HUES6 (cell line): ENCODE data around the gene SLC51B.
"Not testable (repeated sequence)": the region's sequence is repeated elsewhere in the genome, so short reads cannot be mapped to it uniquely, and the experiment has no call there.

ENCODE experiments used
- H3K27ac ChIP-seq: 2 replicates; pipeline ENCODE4 v1.7.0; 2013; ENCODE audit warnings: low read depth, mild to moderate bottlenecking, low read length, inconsistent platforms
- H3K27me3 ChIP-seq: 2 replicates; pipeline ENCODE4 v1.6.1; 2013; ENCODE audit warnings: low read length; ENCODE audit not compliant: control insufficient read depth, insufficient read depth
- H3K36me3 ChIP-seq: 2 replicates; pipeline ENCODE4 v1.6.1; 2013; ENCODE audit warnings: low read length; ENCODE audit not compliant: control insufficient read depth, insufficient read depth
- H3K4me1 ChIP-seq: 2 replicates; pipeline ENCODE4 v1.6.1; 2013; ENCODE audit warnings: low read length; ENCODE audit not compliant: control insufficient read depth, insufficient read depth
- H3K4me3 ChIP-seq: 2 replicates; pipeline ENCODE4 v1.5.1; 2013; ENCODE audit warnings: low read depth, low read length
- H3K9ac ChIP-seq: one replicate; pipeline ENCODE4 v1.6.1; 2013; ENCODE audit warnings: mild to moderate bottlenecking, low read length
- H3K9me3 ChIP-seq: 2 replicates; pipeline ENCODE4 v1.6.1; 2013; ENCODE audit warnings: low read depth, low read length; ENCODE audit not compliant: control insufficient read depth, insufficient read depth

Gene SLC51B

DNA sequence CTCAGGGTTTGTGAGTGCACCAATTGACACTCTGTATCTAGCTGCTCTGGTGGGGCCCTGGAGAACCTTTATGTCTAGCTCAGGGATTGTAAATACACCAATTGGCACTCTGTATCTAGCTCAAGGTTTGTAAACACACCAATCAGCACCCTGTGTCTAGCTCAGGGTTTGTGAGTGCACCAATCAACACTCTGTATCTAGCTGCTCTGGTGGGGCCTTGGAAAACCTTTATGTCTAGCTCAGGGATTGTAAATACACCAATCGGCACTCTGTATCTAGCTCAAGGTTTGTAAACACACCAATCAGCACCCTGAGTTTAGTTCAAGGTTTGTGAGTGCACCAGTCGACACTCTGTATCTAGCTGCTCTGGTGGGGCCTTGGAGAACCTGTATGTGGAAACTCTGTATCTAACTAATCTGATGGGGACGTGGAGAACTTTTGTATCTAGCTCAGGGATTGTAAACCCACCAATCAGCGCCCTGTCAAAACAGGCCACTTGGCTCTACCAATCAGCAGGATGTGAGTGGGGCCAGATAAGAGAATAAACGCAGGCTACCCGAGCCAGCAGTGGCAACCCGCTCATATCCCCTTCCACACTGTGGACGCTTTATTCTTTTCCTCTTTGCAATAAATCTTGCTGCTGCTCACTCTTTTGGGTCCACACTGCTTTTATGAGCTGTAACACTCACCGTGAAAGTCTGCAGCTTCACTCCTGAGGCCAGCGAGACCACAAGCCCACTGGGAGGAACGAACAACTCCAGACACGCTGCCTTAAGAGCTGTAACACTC is 30.6 kb downstream of the SLC51B start:
- not testable (repeated sequence) for H3K36me3 ChIP-seq, H3K27ac ChIP-seq, H3K27me3 ChIP-seq, H3K9ac ChIP-seq, H3K4me3 ChIP-seq, H3K9me3 ChIP-seq
- H3K4me1 ChIP-seq, result peaks cover 20% of the 10 kb centered on the region

DNA sequence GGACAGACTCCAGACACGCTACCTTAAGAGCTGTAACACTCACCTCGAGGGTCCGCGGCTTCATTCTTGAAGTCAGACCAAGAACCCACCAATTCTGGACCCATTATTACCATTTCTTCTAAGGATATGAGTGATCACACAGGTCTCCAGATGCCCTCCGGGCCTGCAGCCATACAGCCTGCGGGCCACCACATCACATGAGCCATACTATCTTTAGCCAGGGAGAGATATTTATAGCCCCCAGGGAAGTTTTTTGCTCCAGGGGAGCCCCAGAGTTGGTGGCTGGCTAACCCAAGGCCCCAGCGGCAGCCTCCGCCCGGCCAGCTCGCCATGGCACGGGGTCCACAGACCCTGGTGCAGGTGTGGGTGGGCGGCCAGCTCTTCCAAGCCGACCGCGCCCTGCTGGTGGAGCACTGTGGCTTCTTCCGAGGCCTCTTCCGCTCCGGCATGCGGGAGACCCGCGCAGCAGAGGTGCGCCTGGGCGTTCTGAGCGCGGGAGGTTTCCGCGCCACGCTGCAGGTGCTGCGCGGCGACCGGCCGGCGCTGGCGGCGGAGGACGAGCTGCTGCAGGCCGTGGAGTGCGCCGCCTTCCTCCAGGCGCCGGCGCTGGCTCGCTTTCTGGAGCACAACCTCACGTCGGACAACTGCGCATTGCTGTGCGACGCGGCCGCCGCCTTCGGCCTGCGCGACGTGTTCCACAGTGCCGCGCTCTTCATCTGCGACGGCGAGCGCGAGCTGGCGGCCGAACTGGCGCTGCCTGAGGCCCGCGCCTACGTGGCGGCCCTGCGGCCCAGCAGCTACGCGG is 31.5 kb downstream of the SLC51B start, which contains the start of gene KBTBD13:
TSS of gene KBTBD13 (plus strand) at position 261 of the 805 bp plus-strand sequence. CDS start at position 331, 70 bp downstream.
- no peaks in the 10 kb centered on the region for H3K36me3 ChIP-seq
- H3K27ac ChIP-seq, result no peak within 1 kb of the TSS
- H3K4me3 ChIP-seq, result no peak within 1 kb of the TSS
- H3K27me3 ChIP-seq, result no peaks in the 10 kb centered on the region
- peaks cover 21% of the 10 kb centered on the region for H3K4me1 ChIP-seq
- H3K9ac ChIP-seq, result no peak within 1 kb of the TSS
- peaks cover 5% of the 10 kb centered on the region; the same call in 1 of the 2 replicates for H3K9me3 ChIP-seq

DNA sequence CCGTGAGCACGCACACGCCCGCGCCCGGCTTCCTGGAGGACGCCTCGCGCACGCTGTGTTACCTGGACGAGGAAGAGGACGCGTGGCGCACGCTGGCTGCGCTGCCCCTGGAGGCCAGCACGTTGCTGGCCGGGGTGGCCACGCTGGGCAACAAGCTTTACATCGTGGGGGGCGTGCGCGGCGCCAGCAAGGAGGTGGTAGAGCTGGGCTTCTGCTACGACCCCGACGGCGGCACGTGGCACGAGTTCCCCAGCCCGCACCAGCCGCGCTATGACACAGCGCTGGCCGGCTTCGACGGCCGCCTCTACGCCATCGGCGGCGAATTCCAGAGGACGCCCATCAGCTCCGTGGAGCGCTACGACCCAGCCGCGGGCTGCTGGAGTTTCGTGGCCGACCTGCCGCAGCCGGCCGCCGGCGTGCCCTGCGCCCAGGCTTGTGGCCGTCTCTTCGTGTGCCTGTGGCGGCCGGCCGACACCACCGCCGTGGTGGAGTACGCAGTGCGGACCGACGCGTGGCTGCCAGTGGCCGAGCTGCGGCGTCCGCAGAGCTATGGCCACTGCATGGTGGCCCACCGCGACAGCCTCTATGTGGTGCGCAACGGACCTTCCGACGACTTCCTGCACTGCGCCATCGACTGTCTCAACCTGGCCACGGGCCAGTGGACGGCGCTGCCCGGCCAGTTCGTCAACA is 32.2 kb downstream of the SLC51B start:
- no peaks in the 10 kb centered on the region for H3K36me3 ChIP-seq
- H3K9me3 ChIP-seq, result peaks cover 5% of the 10 kb centered on the region; the same call in 1 of the 2 replicates
- H3K4me3 ChIP-seq, result no peak overlapping the region

DNA sequence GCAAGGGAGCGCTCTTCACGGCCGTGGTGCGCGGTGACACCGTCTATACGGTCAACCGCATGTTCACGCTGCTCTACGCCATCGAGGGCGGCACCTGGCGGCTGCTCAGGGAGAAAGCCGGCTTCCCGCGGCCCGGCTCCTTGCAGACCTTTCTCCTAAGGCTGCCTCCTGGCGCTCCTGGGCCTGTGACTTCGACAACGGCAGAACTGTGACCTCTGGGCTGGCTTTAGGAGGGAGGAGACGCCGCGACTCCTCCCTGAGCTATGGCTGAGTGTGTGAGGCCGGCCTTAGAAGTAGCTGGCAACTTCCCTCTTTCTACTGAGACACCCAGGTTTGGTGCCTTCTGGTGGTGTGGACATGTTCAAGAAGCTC is 32.8 kb downstream of the SLC51B start:
- Histone ChIP-seq H3K36me3 (no peaks in the 10 kb centered on the region), H3K9me3 (peaks cover 5% of the 10 kb centered on the region; the same call in 1 of the 2 replicates), H3K4me3 (no peak overlapping the region), H3K4me1 (peaks cover 26% of the 10 kb centered on the region), H3K27ac (no peak overlapping the region), H3K27me3 (no peaks in the 10 kb centered on the region), H3K9ac (no peak overlapping the region)

More for the DNA sequence above, 32.2 kb downstream of the SLC51B start:
- Histone ChIP-seq H3K27me3 (no peaks in the 10 kb centered on the region), H3K27ac (no peak overlapping the region), H3K4me1 (peaks cover 21% of the 10 kb centered on the region), H3K9ac (no peak overlapping the region)

DNA sequence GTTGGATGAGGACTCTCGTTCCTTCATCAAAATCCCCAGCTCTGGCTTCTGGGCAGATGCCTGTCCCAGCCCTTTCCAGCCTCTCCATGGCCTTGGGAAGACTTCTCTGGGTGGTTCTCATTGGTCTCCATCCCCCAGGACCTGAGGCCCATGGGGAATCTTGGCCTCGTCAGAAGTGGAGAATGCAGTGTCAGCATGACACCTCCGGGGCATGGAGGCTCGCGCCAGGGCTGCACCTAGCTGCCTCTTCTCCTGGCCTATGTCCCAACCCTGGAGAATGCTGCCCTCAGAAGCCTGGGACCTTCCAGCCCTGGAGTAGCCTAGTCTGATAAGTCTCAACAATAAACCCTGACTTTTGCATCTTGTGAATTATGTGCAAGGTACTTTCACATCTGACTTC is 34.4 kb downstream of the SLC51B start:
- H3K27ac ChIP-seq, result no peak overlapping the region
- H3K9me3 ChIP-seq, result no peaks in the 10 kb centered on the region
- H3K9ac ChIP-seq, result no peak overlapping the region
- H3K36me3 ChIP-seq, result no peaks in the 10 kb centered on the region
- no peaks in the 10 kb centered on the region for H3K27me3 ChIP-seq
- H3K4me1 ChIP-seq, result peaks cover 41% of the 10 kb centered on the region
- no peak overlapping the region for H3K4me3 ChIP-seq

DNA sequence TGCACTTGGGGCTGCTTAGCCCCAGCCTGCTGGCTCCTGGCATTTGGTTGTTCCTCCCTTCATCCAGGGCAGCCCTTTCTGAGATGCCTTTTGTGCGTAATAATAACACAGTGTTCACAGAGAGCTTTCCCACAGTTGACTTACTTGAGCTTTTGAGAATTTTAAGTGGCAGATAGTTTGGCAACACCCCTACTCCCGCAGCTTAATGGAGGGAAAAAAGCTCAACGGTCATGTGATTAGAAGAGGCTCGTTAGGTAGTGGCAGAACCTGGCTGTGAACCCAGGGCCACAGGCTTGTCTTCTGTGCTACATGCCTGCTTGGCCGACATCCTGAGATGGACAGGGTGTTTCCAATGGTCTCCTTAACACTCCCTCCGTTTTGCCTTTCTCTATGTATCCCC is 36.1 kb downstream of the SLC51B start:
- H3K9ac ChIP-seq, result no peak overlapping the region
- no peak overlapping the region for H3K4me3 ChIP-seq
- no peak overlapping the region for H3K27ac ChIP-seq
- H3K27me3 ChIP-seq, result no peaks in the 10 kb centered on the region
- peaks cover 54% of the 10 kb centered on the region for H3K4me1 ChIP-seq
- no peaks in the 10 kb centered on the region for H3K9me3 ChIP-seq
- H3K36me3 ChIP-seq, result no peaks in the 10 kb centered on the region

DNA sequence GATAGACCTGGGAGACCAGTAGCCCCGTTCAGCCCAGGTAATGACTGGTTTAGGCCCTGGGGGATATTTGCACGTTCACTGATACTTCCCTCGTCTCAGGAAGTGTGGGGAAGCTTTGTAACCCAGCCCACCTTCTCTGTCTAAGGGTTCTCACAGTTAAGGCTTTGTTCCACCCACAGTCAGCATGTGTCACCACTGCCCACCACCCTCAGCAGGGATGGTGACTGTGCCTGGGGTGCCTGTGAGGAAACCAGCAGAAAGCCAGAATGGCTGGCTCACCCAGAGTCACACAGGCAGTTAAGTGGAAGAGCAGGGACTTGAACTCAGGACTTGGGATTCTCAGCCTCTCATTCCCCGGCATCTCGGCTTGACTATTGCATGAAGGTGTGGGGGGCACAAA is 36.6 kb downstream of the SLC51B start:
- H3K4me3 ChIP-seq, result no peak overlapping the region
- H3K27ac ChIP-seq, result no peak overlapping the region
- no peaks in the 10 kb centered on the region for H3K9me3 ChIP-seq
- no peaks in the 10 kb centered on the region for H3K27me3 ChIP-seq
- H3K4me1 ChIP-seq, result peaks cover 57% of the 10 kb centered on the region
- H3K9ac ChIP-seq, result no peak overlapping the region
- H3K36me3 ChIP-seq, result no peaks in the 10 kb centered on the region

DNA sequence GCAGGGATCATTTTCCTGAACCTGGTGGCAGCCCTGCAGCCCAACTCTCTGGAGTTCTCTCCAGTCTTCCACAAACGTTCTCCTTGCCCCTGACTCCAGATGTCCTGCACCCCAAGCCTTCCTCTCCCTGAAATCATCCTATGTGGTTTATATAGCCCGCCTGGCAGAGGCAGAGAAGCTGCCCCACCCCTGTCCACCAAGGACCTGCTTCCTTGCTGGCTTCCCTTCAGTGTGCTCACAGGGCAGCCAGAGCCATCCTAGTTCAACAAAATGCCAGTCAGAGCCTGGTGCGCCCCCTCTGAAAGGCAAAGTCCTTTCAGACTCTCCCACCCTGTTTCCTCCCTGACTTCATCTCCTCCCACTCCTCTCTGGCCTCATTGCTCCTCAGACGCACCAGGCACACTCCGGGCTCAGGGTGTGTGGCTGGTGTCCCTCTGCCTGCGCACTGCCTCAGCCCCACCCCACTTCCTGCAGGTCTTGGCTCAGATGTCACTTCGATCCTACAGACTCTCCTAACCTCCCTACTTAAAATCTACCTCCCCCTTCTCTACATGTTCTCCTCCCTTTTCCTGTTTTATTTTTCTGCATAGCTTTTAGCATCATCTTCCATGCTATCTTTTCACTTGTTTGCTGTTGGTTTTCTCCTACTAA is 37.2 kb downstream of the SLC51B start:
- no peak overlapping the region for H3K27ac ChIP-seq
- 0 out of 2 replicates have a peak overlapping the region, but pooled peaks have one; percentile 6 for H3K4me3 ChIP-seq
- no peaks in the 10 kb centered on the region for H3K9me3 ChIP-seq
- no peaks in the 10 kb centered on the region for H3K36me3 ChIP-seq
- no peaks in the 10 kb centered on the region for H3K27me3 ChIP-seq
- peaks cover 64% of the 10 kb centered on the region for H3K4me1 ChIP-seq
- H3K9ac ChIP-seq, result no peak overlapping the region

DNA sequence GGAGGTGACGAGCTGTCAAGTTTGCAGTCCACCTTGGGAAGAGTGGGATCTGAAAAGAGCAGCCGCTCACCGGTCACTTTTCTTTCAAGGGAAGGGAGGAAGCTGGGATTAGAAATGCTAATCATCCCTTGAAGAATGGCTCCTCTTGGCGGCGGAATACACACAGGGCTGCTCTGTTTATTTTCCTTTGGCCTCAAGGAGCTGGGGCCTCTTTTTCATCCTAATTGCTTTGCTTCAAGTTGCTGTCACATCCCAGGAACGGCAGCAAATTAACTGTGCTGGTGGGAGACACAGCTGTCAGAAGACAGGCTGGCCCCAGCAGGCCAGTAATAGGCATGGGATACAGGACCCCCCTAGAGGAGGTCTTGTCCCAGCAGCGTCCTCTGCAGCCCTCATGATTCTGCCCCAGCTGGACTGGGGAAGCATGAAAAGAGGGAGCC is 38.1 kb downstream of the SLC51B start:
- Histone ChIP-seq H3K9ac (peak overlapping the region; percentile 20), H3K27ac (peak overlapping the region; percentile 15; the same call in 1 of the 2 replicates), H3K27me3 (no peaks in the 10 kb centered on the region), H3K36me3 (no peaks in the 10 kb centered on the region), H3K4me3 (peak overlapping the region; percentile 24; the same call in 1 of the 2 replicates), H3K9me3 (no peaks in the 10 kb centered on the region), H3K4me1 (peaks cover 72% of the 10 kb centered on the region)

DNA sequence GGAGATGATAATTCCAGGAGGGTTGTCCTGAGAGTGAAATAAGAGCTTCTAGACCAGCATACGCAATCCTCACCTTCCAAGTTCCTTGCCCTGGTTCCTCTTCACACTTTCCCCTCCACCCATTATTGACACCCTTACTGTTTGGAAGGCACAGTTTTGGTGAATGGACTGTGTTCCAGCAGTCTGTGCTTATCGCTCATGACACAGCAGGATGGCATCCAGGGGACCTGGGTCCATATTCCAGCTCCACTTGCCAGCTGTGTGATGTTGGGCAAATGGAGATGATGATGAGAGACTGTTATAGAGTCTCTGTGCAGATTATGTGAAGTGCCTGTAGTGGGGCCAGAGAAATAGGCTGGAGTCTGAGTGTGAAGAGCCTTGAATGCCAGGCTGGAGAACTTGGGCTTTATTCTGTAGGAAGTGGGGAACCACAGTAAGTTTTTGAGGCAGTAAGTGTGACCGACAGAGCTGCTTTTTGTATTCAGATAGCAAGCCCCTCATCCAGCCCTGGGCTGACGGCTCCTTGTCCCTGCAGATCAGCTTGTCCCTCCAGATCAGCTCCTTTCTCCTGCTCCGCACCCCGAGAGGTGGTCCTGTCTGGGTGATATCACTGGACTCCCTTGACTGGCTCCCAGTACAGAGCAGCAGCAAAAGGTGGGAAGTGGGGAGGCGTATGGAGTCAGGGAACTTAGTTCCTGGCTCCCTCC is 39.5 kb downstream of the SLC51B start:
- Histone ChIP-seq H3K9ac (no peak overlapping the region), H3K4me3 (no peak overlapping the region), H3K36me3 (no peaks in the 10 kb centered on the region), H3K27me3 (no peaks in the 10 kb centered on the region), H3K4me1 (peaks cover 77% of the 10 kb centered on the region), H3K9me3 (no peaks in the 10 kb centered on the region), H3K27ac (no peak overlapping the region)
